NCI-H2029 (cell line): ENCODE data around the gene SHFL.

Source experiments
- DNase-seq: peaks from one replicate; lab custom pipeline; 2025; lab: John Stamatoyannopoulos, UW

SHFL gene

GRCh38 chr19:10087296-10088061, 1.4 kb downstream of the SHFL start:
- no peak for DNase-seq

DNA sequence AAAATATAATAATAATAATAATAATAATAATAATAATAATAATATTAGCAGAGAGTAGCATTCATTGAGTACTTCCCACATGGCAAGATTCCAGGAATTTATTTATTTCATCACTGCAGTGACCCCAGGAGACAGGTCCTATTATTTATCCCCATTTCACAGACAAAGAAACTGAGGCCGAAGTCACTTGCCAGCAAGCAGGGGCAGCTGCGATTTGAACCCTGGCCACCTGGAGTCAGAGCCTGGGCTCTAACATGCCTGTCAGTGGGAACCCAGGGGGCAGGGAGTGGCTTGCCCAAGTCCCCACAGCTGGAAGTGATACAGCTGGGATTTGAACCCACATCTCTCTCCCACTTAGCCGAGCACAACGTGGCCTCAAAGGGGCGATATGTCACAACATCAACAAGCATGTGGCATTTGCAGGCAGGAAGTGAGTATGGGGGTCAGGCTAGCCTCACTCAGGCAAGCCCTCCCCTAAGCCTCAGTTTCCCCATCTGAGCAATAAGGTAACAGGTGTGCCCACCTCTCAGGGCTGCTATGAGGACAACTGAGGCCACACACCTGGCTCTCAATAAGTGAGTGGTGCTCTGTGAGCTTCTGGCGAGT, 2.9 kb downstream of the SHFL start:
- no peak for DNase-seq

DNA sequence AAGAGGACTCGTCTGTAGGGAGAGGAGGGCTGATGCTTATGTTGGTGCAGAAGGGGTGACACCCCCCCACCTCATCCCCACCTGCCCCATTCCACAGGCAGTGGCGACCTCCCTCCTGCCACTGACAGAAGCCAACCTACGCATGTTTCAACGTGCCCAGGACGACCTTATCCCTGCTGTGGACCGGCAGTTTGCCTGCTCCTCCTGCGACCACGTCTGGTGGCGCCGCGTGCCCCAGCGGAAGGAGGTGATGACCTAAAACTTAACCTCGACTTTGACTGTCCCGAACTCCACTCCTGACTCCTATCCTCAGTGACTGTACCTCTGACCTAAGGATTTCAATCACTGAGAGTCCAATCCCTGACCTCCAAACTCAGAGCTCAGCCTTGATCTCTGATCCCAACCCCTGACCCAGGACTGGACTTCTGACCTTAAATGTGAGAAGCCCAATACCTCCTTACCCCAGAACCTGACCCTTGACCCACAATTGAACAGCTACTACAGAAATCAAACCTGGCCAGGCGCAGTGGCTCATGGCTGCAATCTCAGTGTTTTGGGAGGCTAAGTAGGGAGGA, 3.8 kb downstream of the SHFL start:
- DNase-seq = no peak

DNA sequence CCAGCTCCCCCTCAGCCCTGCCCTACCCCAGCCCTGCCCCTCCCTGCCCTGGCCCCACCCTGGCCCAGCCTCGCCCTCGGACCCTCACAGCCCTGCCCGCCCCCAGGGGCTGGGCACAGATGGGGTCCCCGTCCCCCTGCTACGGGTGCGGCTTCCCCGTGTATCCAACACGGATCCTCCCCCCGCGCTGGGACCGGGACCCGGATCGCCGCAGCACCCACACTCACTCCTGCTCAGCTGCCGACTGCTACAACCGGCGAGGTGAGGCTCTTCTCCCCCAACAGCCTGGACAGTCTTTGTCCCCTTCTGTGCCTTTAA, 5.2 kb downstream of the SHFL start:
- DNase-seq = no peak

GRCh38 chr19:10091895-10092641, 6.0 kb downstream of the SHFL start:
- DNase-seq = no peak

- DNase-seq = no peak
These were observed 6.7 kb downstream of the SHFL start for GRCh38 chr19:10092648-10093294.

DNA sequence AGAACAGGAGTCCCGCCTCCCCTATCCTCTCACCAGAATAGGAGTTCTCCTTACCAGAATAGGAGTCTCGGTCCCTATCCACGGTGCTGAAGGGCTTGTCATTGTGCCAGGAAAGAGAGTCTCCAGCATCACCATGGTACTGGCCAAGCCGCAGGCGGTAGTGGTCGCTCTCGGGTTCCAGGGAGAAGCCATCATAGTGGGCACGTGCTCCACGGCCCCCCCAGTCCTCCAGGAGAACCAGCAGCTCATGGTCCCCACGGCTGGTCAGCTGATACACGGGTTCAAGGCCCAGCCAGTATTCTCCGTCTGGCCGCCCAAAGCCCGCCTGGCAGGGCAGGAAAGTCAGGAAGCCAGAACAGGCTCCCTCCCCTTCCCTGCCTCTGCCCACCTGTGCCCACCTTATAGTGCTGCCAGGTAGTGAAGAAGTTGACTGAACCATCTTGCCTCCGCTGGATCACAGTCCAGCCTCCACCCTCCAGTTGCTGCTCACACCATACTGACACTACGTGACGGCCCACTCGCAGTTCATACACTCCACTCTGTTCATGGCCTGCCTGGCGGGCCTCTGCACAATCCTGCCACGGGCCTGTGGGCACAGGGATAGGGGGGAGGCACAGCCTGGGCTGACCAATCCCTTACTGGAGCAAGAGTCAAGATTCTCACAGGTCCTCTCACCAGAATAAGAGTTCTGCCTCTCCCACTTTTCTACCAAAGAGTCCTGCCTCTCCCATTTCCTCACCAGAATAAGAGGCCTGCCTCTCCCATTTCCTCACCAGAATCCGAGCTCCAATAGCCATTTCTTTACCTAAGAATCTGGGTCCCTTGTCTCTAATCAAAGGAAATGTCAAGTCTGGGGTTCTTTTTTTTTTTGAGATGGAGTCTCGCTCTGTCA, 7.4 kb downstream of the SHFL start:
- DNase-seq = no peak

DNA sequence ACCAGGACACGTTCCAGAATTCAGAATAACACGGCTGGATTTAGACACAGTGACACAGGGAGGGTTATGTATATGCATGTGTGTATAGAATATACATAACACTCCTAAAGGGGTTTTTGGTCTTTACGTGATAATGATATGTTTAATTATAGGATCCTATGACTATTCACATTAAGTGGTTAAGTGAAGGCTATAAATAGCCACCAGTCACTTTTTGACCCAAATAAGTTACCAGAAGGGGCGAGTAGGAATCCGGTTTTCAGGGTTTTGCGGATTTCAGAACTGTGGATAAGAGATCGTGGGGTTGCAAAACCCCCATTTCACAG, 9.5 kb downstream of the SHFL start:
- no peak for DNase-seq

DNA sequence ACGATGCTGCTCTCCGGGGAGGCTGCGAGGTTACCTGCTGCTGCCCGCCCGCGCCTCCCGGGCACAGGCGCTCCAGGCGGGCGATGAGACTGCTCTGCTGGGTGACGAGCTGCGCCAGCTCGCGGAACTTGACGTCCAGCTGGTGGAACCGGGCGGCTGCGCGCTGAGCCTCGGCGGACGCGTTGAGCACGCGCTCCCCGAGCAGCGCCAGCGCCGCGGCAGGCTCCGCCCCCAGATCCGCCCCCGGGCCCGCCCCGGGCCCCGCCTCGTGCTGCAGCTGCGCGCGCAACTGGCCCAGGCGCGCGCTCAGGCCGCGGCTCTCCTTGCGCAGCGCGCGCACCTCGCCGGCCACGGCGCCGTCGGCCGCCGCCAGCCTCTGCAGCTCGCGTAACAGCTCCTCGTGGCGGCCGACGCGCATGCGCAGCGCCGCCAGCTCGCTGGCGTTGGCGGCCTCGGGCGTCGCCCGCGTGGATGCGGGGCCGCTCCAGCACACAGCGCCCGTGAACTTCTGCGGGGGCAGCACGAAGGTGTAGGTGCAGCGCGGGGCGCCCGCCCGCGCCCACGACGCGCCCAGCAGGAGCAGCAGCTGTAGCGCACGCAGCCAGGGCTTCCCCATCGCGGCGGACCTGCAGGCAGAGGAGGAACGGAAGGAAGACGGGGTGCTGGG, 10.0 kb downstream of the SHFL start:
- DNase-seq = peak; percentile 86

GRCh38 chr19:10096615-10096963, 10.5 kb downstream of the SHFL start:
- peak; percentile 38 for DNase-seq

GRCh38 chr19:10100163-10100785, 14.2 kb downstream of the SHFL start:
- DNase-seq = no peak

DNA sequence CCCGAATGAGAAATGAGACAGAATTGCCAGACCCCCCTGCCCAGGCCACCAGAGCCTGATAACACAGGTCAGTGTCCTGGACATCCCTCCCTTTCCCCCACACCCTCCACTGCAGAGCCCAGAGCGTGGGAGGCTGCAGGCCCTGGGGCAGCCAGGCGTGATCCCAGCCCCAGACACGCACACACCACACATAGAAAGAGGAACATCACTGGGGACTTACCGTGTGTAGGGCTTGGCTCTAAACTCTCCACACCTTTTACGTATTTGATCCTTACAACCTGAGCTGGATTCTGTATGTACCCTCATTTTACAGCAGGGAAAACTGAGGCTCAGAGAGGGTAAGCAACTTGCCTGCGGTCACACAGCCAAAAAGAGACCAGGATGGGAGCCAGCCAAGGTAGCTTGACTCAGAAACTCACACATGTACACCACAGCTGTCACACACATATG, 16.7 kb downstream of the SHFL start:
- no peak for DNase-seq

DNA sequence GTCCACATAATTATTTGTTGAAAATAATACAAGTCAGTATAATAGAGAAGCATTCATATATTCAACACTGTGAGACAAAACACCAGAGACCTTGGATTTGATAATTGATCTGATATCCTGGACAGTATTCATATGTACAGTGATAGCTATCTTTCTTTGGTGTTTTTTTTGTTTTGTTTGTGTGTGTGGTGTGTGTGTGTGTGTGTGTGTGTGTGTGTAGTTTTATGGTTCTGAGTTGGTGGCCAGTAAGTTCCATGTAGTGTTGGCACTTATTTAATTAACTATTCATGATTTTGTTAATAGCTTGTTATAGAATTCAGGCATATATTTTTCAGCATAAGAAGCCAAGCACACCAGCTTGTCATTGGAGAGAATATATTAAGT, 18.0 kb downstream of the SHFL start:
- no peak for DNase-seq

GRCh38 chr19:10104665-10105508, 18.8 kb downstream of the SHFL start:
- DNase-seq = no peak

- DNase-seq = no peak
These were observed 19.5 kb downstream of the SHFL start for GRCh38 chr19:10105509-10106099.

DNA sequence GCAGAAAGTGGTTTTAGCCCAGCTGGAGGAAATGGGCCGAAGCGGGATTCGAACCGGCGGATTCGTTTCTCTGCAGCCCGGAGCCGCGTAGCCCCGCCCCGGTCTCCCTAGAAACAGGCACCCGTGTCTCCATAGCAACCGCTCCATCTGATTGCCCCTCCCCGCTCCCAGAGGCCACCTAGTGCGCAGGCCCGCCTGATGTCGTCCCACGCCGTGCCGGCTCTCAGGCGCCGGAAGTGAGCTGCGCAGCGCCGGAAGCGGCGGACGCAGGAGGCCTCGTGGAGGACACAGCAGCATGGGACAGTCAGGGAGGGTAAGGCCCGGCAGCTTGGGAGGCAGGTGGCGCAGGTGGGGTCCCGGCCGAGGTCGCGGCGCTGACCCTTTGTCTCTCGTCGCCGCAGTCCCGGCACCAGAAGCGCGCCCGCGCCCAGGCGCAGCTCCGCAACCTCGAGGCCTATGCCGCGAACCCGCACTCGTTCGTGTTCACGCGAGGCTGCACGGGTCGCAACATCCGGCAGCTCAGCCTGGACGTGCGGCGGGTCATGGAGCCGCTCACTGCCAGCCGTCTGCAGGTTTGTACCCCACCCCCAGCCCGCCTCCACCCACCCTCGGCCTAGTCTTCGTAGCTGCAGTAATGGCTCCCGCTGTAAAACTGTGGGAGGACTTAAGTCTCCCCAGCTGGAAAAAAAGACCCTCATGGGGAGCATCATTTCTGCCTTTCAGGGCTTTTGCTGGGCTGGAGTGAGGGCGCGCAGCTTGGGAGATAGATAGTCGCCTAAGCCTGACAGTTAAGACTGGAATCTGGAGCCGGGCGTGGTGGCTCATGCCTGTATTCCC, 20.2 kb downstream of the SHFL start, which contains the start of gene PPAN:
Gene PPAN (plus strand): TSS at position 263 of the 837 bp plus-strand sequence. CDS start 33 bp downstream, at position 296.
- DNase-seq = peak; percentile 98

DNA sequence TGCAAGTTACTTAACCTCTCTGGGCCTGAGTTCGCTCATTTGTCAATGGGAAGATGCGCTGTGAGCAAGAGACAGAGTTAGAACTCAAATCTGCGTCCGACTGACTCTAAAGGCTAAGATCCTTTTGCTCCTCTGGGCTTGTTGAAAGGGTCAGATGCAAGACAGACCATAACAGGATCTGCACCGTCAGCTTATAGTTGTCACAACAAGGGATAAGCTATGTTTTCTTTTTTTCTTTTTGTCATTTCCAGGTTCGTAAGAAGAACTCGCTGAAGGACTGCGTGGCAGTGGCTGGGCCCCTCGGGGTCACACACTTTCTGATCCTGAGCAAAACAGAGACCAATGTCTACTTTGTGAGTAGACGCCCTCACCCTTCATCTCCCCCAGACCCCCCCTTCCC, 21.1 kb downstream of the SHFL start:
- no peak for DNase-seq

DNA sequence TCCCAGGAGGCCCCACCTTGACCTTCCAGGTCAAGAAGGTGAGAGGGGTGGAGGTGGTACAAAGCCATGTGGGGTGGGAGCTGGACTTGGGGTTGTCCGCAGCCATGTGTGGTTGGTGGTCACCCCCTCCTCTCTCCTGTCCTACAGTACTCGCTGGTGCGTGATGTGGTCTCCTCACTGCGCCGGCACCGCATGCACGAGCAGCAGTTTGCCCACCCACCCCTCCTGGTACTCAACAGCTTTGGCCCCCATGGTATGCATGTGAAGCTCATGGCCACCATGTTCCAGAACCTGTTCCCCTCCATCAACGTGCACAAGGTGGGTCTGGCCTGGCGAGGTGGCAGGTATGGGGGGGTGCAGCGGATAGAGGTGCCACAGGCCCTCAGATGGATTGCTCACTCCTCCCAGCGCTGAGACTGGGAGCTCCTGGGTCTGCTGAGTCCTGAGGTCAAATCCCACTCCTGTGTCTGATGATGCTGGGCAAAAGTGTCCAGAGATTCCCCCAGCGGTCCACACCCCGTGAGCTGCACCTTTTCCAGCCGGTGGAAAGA, 21.8 kb downstream of the SHFL start:
- DNase-seq = no peak
